GM23248 (cell line): ENCODE measurements around the gene SLFN11. TPM values are rescaled to one million over a fixed set of nuclear protein-coding genes. Genes with fewer than 3 reads are reported as not detected.
"Not testable (repeated sequence)": the region's sequence is repeated elsewhere in the genome, so short reads cannot be mapped to it uniquely, and the experiment has no call there.

Experiments used
- DNase-seq: peaks from one replicate; pipeline ENCODE4 v3.0.0-alpha.2; 2015
- H2AFZ ChIP-seq: fragments of 200-600 bp; sonication (generic); 2 replicates; pipeline ENCODE4 v1.6.1; 2016; ENCODE audit warnings: antibody characterized with exemption
- H3F3A ChIP-seq: fragments of 200-600 bp; sonication (generic); 2 replicates; pipeline ENCODE4 v1.6.1; 2016; ENCODE audit warnings: mild to moderate bottlenecking, antibody characterized with exemption, mixed run types; ENCODE audit not compliant: insufficient read depth
- H3K27ac ChIP-seq: fragments of 200-600 bp; sonication (generic); 2 replicates; pipeline ENCODE4 v1.5.1; 2016; ENCODE audit warnings: mild to moderate bottlenecking
- H3K27me3 ChIP-seq: fragments of 200-600 bp; sonication (generic); replicated peaks from 2 replicates; pipeline ENCODE4 v1.6.1; 2016; ENCODE audit warnings: mild to moderate bottlenecking; ENCODE audit not compliant: insufficient read depth
- H3K36me3 ChIP-seq: fragments of 200-600 bp; sonication (generic); 2 replicates; pipeline ENCODE4 v1.6.1; 2016; ENCODE audit warnings: low read depth, mild to moderate bottlenecking
- H3K4me1 ChIP-seq: fragments of 200-600 bp; sonication (generic); 2 replicates; pipeline ENCODE4 v1.6.1; 2016; ENCODE audit warnings: mild to moderate bottlenecking; ENCODE audit not compliant: insufficient read depth
- H3K4me2 ChIP-seq: fragments of 200-600 bp; sonication (generic); one replicate; pipeline ENCODE4 v1.6.1; 2016; ENCODE audit warnings: mild to moderate bottlenecking; ENCODE audit not compliant: unreplicated experiment
- H3K4me3 ChIP-seq: fragments of 200-600 bp; sonication (generic); 2 replicates; pipeline ENCODE4 v1.5.1; 2016; ENCODE audit warnings: mild to moderate bottlenecking
- H3K79me2 ChIP-seq: fragments of 200-600 bp; sonication (generic); 2 replicates; pipeline ENCODE4 v1.6.1; 2016; ENCODE audit warnings: mild to moderate bottlenecking; ENCODE audit not compliant: insufficient read depth
- H3K9ac ChIP-seq: fragments of 200-600 bp; sonication (generic); 2 replicates; pipeline ENCODE4 v1.6.1; 2016; ENCODE audit warnings: mild to moderate bottlenecking
- H3K9me2 ChIP-seq: fragments of 200-600 bp; sonication (generic); 2 replicates; pipeline ENCODE4 v1.6.1; 2016; ENCODE audit warnings: mixed run types, mild to moderate bottlenecking, moderate library complexity; ENCODE audit not compliant: insufficient read depth
- H3K9me3 ChIP-seq: fragments of 200-600 bp; sonication (generic); one replicate; pipeline ENCODE4 v1.6.1; 2017; ENCODE audit warnings: low read depth
- H4K20me1 ChIP-seq: fragments of 200-600 bp; sonication (generic); 2 replicates; pipeline ENCODE4 v1.6.0; 2016; ENCODE audit not compliant: insufficient read depth
- EZH2 ChIP-seq: fragments of 200-600 bp; sonication (generic); IDR thresholded peaks from 2 replicates; pipeline ENCODE4 v1.6.1; 2018; ENCODE audit warnings: antibody characterized with exemption, mild to moderate bottlenecking; ENCODE audit not compliant: insufficient read depth, poor library complexity, severe bottlenecking
- EZH2phosphoT487 ChIP-seq: fragments of 200-600 bp; sonication (generic); IDR thresholded peaks from 2 replicates; pipeline ENCODE4 v1.6.1; 2018; ENCODE audit warnings: antibody characterized with exemption, moderate library complexity, mild to moderate bottlenecking, low read depth; ENCODE audit not compliant: insufficient read depth
- WGBS, 2 experiments: methylation state at CpG; one replicate each; pipeline ENCODE4 v1.1.6; 2015 to 2017; ENCODE audit warnings: low lambda C conversion rate in 2 of 2, low coverage in 1 of 2; ENCODE audit errors: missing lambda C conversion rate in 2 of 2; 5-methylcytosine and 5-hydroxymethylcytosine counted together
- in situ Hi-C: fragments of 300-500 bp; cut with MboI; formaldehyde crosslinking; loops from 2 replicates; pipeline ENCODE4 v1.15.0; 2020
- polyA plus RNA-seq: library from polyadenylated mRNA; unstranded; fragments of >200 nt; fragmentation: Nextera tagmentation; extraction: Ambion mirVana; gene quantifications from 2 replicates; pipeline ENCODE4 v1.2.1, GENCODE V29; 2016
- total RNA-seq: library from RNA; depleted of rRNA; stranded (reverse); fragments of >200 nt; shearing (Covaris generic); gene quantifications from 2 replicates; pipeline ENCODE4 v1.2.3, GENCODE V29; 2014

The SLFN11 gene
- total and polyA plus RNA-seq, 2 experiments from 2014 or later, result 32.8 to 49.3 TPM

DNA sequence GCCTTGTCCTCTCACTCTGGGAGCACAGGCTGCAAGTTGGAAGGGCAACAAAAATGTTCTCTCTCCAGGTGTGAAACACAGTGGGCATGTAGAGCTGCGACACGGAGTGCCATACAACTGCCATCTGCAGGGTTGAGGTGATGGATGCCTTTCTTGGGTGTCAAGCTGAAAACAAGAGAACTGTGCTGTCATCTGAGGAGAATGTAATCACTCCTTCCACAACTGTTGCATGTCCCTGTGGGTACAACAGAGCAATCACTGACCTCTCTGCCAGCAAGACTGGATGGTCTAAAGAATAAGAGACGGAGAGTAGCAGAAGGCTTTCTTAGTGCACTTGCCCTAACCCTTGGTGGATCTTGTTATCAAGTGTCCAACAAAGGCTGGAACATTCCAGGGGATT is 29.2 kb downstream of the SLFN11 start:
- Histone ChIP-seq H3K27me3 (peaks cover 4% of the 10 kb centered on the region; the same call in 1 of the 2 replicates), H3K9ac (no peak overlapping the region), H3K9me2 (no peaks in the 10 kb centered on the region), H2AFZ (no peak overlapping the region), H3K27ac (no peak overlapping the region), H3K4me3 (no peak overlapping the region), H3K79me2 (no peaks in the 10 kb centered on the region), H4K20me1 (no peaks in the 10 kb centered on the region), H3F3A (peaks cover 17% of the 10 kb centered on the region), H3K4me1 (peaks cover 6% of the 10 kb centered on the region; the same call in 1 of the 2 replicates), H3K4me2 (no peak overlapping the region), H3K36me3 (no peaks in the 10 kb centered on the region), H3K9me3 (no peaks in the 10 kb centered on the region)
- DNase-seq, result no peak
- TF ChIP-seq EZH2phosphoT487 (no peak), EZH2 (no peak)
- in situ Hi-C loops, result no loop called here
- WGBS, 2 experiments, result 87 to 96% methylated on average over 3 of the region's 3 CpGs

DNA sequence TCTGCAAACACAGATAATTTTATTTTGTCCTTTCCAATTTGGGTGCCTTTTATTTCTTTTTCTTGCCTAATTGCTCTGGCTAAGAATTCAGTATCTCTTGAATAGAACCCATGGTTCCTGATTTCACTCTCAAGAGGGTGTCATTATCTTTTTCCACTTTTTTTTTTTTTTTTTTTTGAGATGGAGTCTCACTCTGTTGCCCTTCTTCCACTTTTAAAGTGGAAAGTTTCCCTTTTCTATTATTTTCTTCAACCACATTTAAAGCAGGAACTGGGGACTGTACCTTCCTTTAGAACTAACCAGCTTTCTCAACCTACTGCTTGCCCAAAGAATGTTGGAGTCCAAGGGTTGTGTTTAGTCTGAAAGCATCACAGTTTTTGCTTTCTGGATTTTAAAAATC is 31.1 kb downstream of the SLFN11 start:
- in situ Hi-C loops, result no loop called here
- Histone ChIP-seq H4K20me1 (no peaks in the 10 kb centered on the region), H3K9me2 (no peaks in the 10 kb centered on the region), H3K4me1 (peaks cover 6% of the 10 kb centered on the region; the same call in 1 of the 2 replicates), H3K4me3 (no peak overlapping the region), H2AFZ (no peak overlapping the region), H3K27me3 (peaks cover 8% of the 10 kb centered on the region; the same call in 1 of the 2 replicates), H3K4me2 (no peak overlapping the region), H3K27ac (no peak overlapping the region), H3F3A (peaks cover 3% of the 10 kb centered on the region), H3K36me3 (no peaks in the 10 kb centered on the region), H3K9me3 (no peaks in the 10 kb centered on the region), H3K79me2 (no peaks in the 10 kb centered on the region), H3K9ac (no peak overlapping the region)
- DNase-seq, result no peak
- no peak for TF ChIP-seq EZH2
- TF ChIP-seq EZH2phosphoT487, result no peak

GRCh38 chr17:35341411-35341992 is 31.9 kb downstream of the SLFN11 start:
- Histone ChIP-seq H3K9me3 (no peaks in the 10 kb centered on the region), H3K27ac (no peak overlapping the region), H3K4me3 (no peak overlapping the region), H3K4me1 (peaks cover 6% of the 10 kb centered on the region; the same call in 1 of the 2 replicates), H3K4me2 (no peak overlapping the region), H3K9ac (no peak overlapping the region), H3K36me3 (no peaks in the 10 kb centered on the region), H4K20me1 (no peaks in the 10 kb centered on the region), H3K27me3 (peaks cover 11% of the 10 kb centered on the region), H3F3A (no peaks in the 10 kb centered on the region), H3K9me2 (no peaks in the 10 kb centered on the region), H2AFZ (no peak overlapping the region), H3K79me2 (no peaks in the 10 kb centered on the region)
- 25 to 30% methylated on average over 5 of the region's 5 CpGs for WGBS, 2 experiments
- in situ Hi-C loops, result no loop called here
- TF ChIP-seq EZH2phosphoT487 (no peak), EZH2 (no peak)
- no peak for DNase-seq

DNA sequence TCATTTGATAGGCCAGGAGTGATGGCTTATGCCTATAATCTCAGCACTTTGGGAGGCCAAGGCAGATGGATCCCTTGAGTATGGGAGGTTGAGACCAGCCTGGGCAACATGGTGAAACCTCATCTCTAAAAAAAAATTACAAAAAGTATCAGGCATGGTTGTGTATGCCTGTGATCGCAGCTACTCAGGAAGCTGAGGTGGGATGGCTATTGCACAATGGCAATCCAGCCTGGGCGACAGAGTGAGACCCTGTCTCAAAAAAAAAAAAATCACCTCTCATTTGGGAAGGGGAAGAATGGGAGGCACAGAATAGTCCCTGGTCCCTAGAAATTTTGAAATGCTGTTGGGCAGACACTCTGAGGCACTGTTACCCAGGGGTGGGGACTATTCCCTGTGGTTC is 35.2 kb downstream of the SLFN11 start:
- Histone ChIP-seq H3K79me2 (no peaks in the 10 kb centered on the region), H3K9me3 (no peaks in the 10 kb centered on the region), H3K4me1 (no peaks in the 10 kb centered on the region), H2AFZ (no peak overlapping the region), H3K9me2 (no peaks in the 10 kb centered on the region), H3K4me2 (no peak overlapping the region), H3K36me3 (no peaks in the 10 kb centered on the region), H3K9ac (no peak overlapping the region), H3K27me3 (peaks cover 35% of the 10 kb centered on the region), H4K20me1 (no peaks in the 10 kb centered on the region), H3K27ac (no peak overlapping the region), H3F3A (no peaks in the 10 kb centered on the region), H3K4me3 (no peak overlapping the region)
- DNase-seq, result no peak
- 64 to 74% methylated on average over 2 of the region's 2 CpGs for WGBS, 2 experiments
- TF ChIP-seq EZH2phosphoT487, result no peak
- TF ChIP-seq EZH2, result no peak
- in situ Hi-C loops, result no loop called here

DNA sequence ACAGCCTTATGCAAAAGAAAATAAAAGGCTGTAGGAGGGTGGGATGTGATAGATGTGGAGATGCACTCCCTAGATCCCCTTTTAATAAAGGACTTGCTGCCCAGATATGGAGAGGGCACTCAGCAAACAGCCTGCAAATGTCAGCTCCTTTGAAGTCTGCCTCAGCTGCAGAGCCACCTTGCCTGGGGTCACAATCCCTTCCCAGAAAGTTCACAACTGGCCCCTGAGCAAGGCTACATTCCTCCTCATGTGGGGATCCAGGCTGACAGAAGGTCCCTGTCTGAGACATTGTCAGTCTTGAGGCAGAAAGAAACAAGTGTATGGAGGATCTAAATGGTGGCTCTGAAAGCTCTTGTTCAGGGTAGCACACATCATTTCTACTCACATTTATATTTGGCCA is 36.1 kb downstream of the SLFN11 start:
- in situ Hi-C loops, result no loop called here
- Histone ChIP-seq H3K27ac (no peak overlapping the region), H3K9ac (no peak overlapping the region), H2AFZ (no peak overlapping the region), H4K20me1 (no peaks in the 10 kb centered on the region), H3K4me1 (no peaks in the 10 kb centered on the region), H3F3A (no peaks in the 10 kb centered on the region), H3K4me3 (no peak overlapping the region), H3K36me3 (no peaks in the 10 kb centered on the region), H3K9me2 (no peaks in the 10 kb centered on the region), H3K79me2 (no peaks in the 10 kb centered on the region), H3K9me3 (no peaks in the 10 kb centered on the region), H3K27me3 (peaks cover 35% of the 10 kb centered on the region), H3K4me2 (no peak overlapping the region)
- TF ChIP-seq EZH2 (no peak), EZH2phosphoT487 (no peak)
- no peak for DNase-seq

DNA sequence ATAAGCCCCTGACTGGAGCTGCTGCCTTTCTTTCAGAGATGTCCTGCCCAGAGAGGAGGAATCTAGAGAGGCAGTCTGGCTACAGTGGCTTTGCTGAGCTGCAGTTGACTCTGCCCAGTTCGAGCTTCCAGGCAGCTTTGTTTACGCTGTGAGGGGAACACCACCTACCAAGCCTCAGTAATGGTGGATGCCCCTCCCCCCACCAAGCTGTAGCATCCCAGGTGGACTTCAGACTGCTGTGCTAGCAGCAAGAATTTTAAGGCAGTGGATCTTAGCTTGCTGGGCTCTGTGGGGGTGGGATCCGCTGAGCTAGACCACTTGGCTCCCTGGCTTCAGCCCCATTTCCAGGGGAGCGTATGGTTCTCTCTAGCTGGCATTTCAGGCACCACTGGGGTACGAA is 39.8 kb downstream of the SLFN11 start:
- H2AFZ ChIP-seq, DNase-seq, H3K9ac ChIP-seq, H3K9me2 ChIP-seq, in situ Hi-C loops, H3F3A ChIP-seq, H3K36me3 ChIP-seq, H3K4me1 ChIP-seq, H3K9me3 ChIP-seq, H3K4me2 ChIP-seq, H3K4me3 ChIP-seq, H3K79me2 ChIP-seq, H4K20me1 ChIP-seq, H3K27ac ChIP-seq: not testable (repeated sequence)
- peaks cover 54% of the 10 kb centered on the region for H3K27me3 ChIP-seq
- WGBS, 2 experiments, result 50 to 57% methylated on average over 5 of the region's 5 CpGs
